EH (cell line): ENCODE measurements around the gene MPRIP.
"Not testable (repeated sequence)": the region's sequence is repeated elsewhere in the genome, so short reads cannot be mapped to it uniquely, and the experiment has no call there.

Experiments used
- DNase-seq: peaks from one replicate; pipeline ENCODE4 v3.0.0-alpha.2; 2015; ENCODE audit warnings: low read depth

MPRIP gene

GRCh38 chr17:17144916-17145665 lies 102.8 kb downstream of the MPRIP start:
- no peak for DNase-seq

- no peak for DNase-seq
Observed at GRCh38 chr17:17146786-17147406, 104.6 kb downstream of the MPRIP start.

GRCh38 chr17:17147821-17148220 lies 105.6 kb downstream of the MPRIP start:
- DNase-seq = peak; percentile 12

GRCh38 chr17:17149520-17150447 lies 107.5 kb downstream of the MPRIP start:
- no peak for DNase-seq

- DNase-seq = no peak
Observed at GRCh38 chr17:17150448-17150800, 108.2 kb downstream of the MPRIP start.

GRCh38 chr17:17151055-17151454 lies 108.8 kb downstream of the MPRIP start:
- peak; percentile 94 for DNase-seq

- DNase-seq = peak; percentile 75
Observed at GRCh38 chr17:17151541-17151940, 109.3 kb downstream of the MPRIP start.

GRCh38 chr17:17151962-17152361 lies 109.7 kb downstream of the MPRIP start:
- DNase-seq = peak; percentile 98

GRCh38 chr17:17152385-17152784 lies 110.1 kb downstream of the MPRIP start:
- DNase-seq = peak; percentile 67

GRCh38 chr17:17153071-17153470 lies 110.8 kb downstream of the MPRIP start:
- no peak for DNase-seq

GRCh38 chr17:17153709-17154108 lies 111.5 kb downstream of the MPRIP start:
- no peak for DNase-seq

GRCh38 chr17:17154556-17154955 lies 112.3 kb downstream of the MPRIP start:
- DNase-seq = no peak

- DNase-seq = no peak
Observed at GRCh38 chr17:17154981-17155380, 112.7 kb downstream of the MPRIP start.

- DNase-seq = peak; percentile 6
Observed at GRCh38 chr17:17155568-17155967, 113.3 kb downstream of the MPRIP start.

- peak; percentile 53 for DNase-seq
Observed at GRCh38 chr17:17156107-17156506, 113.8 kb downstream of the MPRIP start.

GRCh38 chr17:17156511-17156910 lies 114.3 kb downstream of the MPRIP start:
- peak; percentile 22 for DNase-seq

GRCh38 chr17:17157041-17157440 lies 114.8 kb downstream of the MPRIP start:
- no peak for DNase-seq

- DNase-seq = not testable (repeated sequence)
Observed at GRCh38 chr17:17158506-17158905, 116.2 kb downstream of the MPRIP start.

- no peak for DNase-seq
Observed at GRCh38 chr17:17159571-17159970, 117.3 kb downstream of the MPRIP start.

GRCh38 chr17:17161121-17161520 lies 118.9 kb downstream of the MPRIP start:
- no peak for DNase-seq

- DNase-seq = no peak
Observed at GRCh38 chr17:17161759-17162158, 119.5 kb downstream of the MPRIP start.

- DNase-seq = no peak
Observed at GRCh38 chr17:17164156-17164555, 121.9 kb downstream of the MPRIP start.

GRCh38 chr17:17164676-17165075 lies 122.4 kb downstream of the MPRIP start:
- no peak for DNase-seq
